ENCODE results near the gene CCDC178.

GRCh38 chr18:33099626-33100025 lies 340.9 kb downstream of the CCDC178 start:
- TF ChIP-seq CTCF (IDR thresholded peaks at IDR 0.05; ENCODE audit: low read depth, low read length, poor library complexity, severe bottlenecking) (no peak), EZH2phosphoT487 (IDR thresholded peaks at IDR 0.05; ENCODE audit: borderline replicate concordance, low read length) (no peak)
